Caco-2 (cell line): ENCODE results near the gene GALNT12. TPM values are rescaled to one million over a fixed set of nuclear protein-coding genes. Genes with fewer than 3 reads are reported as not detected.

Source experiments
- Bru-seq: library from RNA; stranded (reverse); fragments of 400-500 nt; gene quantifications from one replicate; lab custom pipeline; 2021; lab: Mats Ljungman, UMichigan
- BruChase-seq, 2 experiments: library from RNA; stranded (reverse); fragments of 400-500 nt; gene quantifications; one replicate each; lab custom pipeline; 2021; lab: Mats Ljungman, UMichigan
- BruUV-seq: library from RNA; stranded (reverse); fragments of 400-500 nt; replicated peaks from 2 replicates; lab custom pipeline; 2021; lab: Mats Ljungman, UMichigan
- CTCF ChIA-PET: fragments of 300-600 bp; sonication (Branson Sonifier 250); formaldehyde crosslinking; loops from one replicate; lab custom pipeline; 2022; ENCODE audit warnings: antibody characterized with exemption; lab: Charles Lee
- POLR2A ChIA-PET: fragments of 300-600 bp; sonication (Branson Sonifier 250); formaldehyde crosslinking; loops from one replicate; lab custom pipeline; 2022; ENCODE audit warnings: antibody characterized with exemption; lab: Charles Lee
- DNase-seq, 2 experiments: peaks; one replicate each; pipeline versions ENCODE4 v3.0.0 to v3.0.0-alpha.2; 2020 to 2022
- H3K27me3 ChIP-seq: replicated peaks from 2 replicates; pipeline ENCODE4 v1.6.0; 2011; ENCODE audit warnings: low read length; ENCODE audit not compliant: control insufficient read depth, insufficient read depth
- H3K36me3 ChIP-seq: 2 replicates; pipeline ENCODE4 v1.5.1; 2011; ENCODE audit warnings: low read length; ENCODE audit not compliant: control insufficient read depth, insufficient read depth
- H3K4me1 ChIP-seq: fragments of 250-450 bp; sonication (Bioruptor Pico); 2 replicates; pipeline ENCODE4 v1.5.1; 2020; ENCODE audit warnings: mild to moderate bottlenecking
- H3K4me3 ChIP-seq: 2 replicates; pipeline ENCODE4 v1.5.1; 2011; ENCODE audit warnings: low read depth, mild to moderate bottlenecking, control low read depth, low read length
- H3K9me3 ChIP-seq: fragments of 250-450 bp; sonication (Bioruptor Pico); 2 replicates; pipeline ENCODE4 v1.5.1; 2020; ENCODE audit warnings: mild to moderate bottlenecking, moderate library complexity
- H3K27ac Mint-ChIP-seq: one replicate; pipeline ENCODE4 v1.8.0; 2022; ENCODE audit warnings: mixed read lengths; ENCODE audit not compliant: unreplicated experiment
- H3K27me3 Mint-ChIP-seq: one replicate; pipeline ENCODE4 v1.8.0; 2022; ENCODE audit warnings: mixed read lengths; ENCODE audit not compliant: insufficient read depth, unreplicated experiment
- H3K36me3 Mint-ChIP-seq: one replicate; pipeline ENCODE4 v1.8.0; 2022; ENCODE audit warnings: mild to moderate bottlenecking, mixed read lengths; ENCODE audit not compliant: insufficient read depth, unreplicated experiment
- H3K4me1 Mint-ChIP-seq: one replicate; pipeline ENCODE4 v1.8.0; 2022; ENCODE audit warnings: low read depth, mixed read lengths; ENCODE audit not compliant: unreplicated experiment
- H3K4me3 Mint-ChIP-seq: one replicate; pipeline ENCODE4 v1.8.0; 2022; ENCODE audit warnings: mild to moderate bottlenecking, moderate library complexity, mixed read lengths; ENCODE audit not compliant: unreplicated experiment
- H3K9me3 Mint-ChIP-seq: one replicate; pipeline ENCODE4 v1.8.0; 2022; ENCODE audit warnings: mixed read lengths; ENCODE audit not compliant: unreplicated experiment
- CTCF ChIP-seq, 2 experiments: fragments of 200-600 bp in 1 of 2; IDR thresholded peaks; 1 replicate in 1 of 2; 2 replicates in 1 of 2; pipeline versions ENCODE4 v1.5.1 to v1.8.0; 2011 to 2022; ENCODE audit warnings: antibody characterized with exemption in 1 of 2, control low read depth in 1 of 2, inconsistent platforms in 1 of 2, low read depth in 1 of 2, low read length in 1 of 2, mild to moderate bottlenecking in 1 of 2, moderate library complexity in 1 of 2; ENCODE audit not compliant: insufficient read depth in 1 of 2, severe bottlenecking in 1 of 2, unreplicated experiment in 1 of 2
- intact Hi-C: fragments of 100-400 bp; cut with micrococcal nuclease; formaldehyde crosslinking; loops from one replicate; pipeline ENCODE4 v1.10.0; 2022; ENCODE audit not compliant: unreplicated experiment
- long read RNA-seq: library from polyadenylated mRNA; stranded (forward); transcript quantifications from one replicate; pipeline ENCODE4 v2.0.0, GENCODE V29; 2022
- total RNA-seq: library from RNA; stranded (reverse); gene quantifications from 2 replicates; pipeline ENCODE4 v1.2.3, GENCODE V29; 2022

The GALNT12 gene
- total RNA-seq (3.6 and 3.9 TPM in 2 replicates), Bru-seq, nascent RNA (percentile 42 among the genes with signal in this experiment), BruChase-seq, experiment 1, labeled RNA remaining after a 2-hour chase (percentile 40 among the genes with signal in this experiment), BruChase-seq, experiment 2, labeled RNA remaining after a 6-hour chase (percentile 38 among the genes with signal in this experiment)
- long read RNA-seq, transcript GALNT12-201 (10 exons, 2,735 nt), result major isoform, 13 of 16 reads
- long read RNA-seq, partial matches to known transcripts, result 2 of 16 reads
- long read RNA-seq, other reads (novel, unspliced or antisense), result 1 of 16 reads

- Histone ChIP-seq H3K27me3 (no peaks in the 10 kb centered on the region), H3K4me1 (peaks cover 33% of the 10 kb centered on the region), H3K36me3 (no peaks in the 10 kb centered on the region), H3K9me3 (no peaks in the 10 kb centered on the region), H3K4me3 (peak within 1 kb of the TSS; percentile 65)
- no peak for TF ChIP-seq CTCF (IDR thresholded peaks at IDR 0.05; ENCODE audit: insufficient read depth in 1 of 2, low read depth in 1 of 2, low read length in 1 of 2, severe bottlenecking in 1 of 2, unreplicated experiment in 1 of 2)
- peak in 1 of 2 experiments; percentile 59 for DNase-seq
- Mint-ChIP-seq H3K27me3 (no peaks in the 10 kb centered on the region), H3K4me1 (peaks cover 30% of the 10 kb centered on the region), H3K4me3 (peak within 1 kb of the TSS; percentile 80), H3K36me3 (no peaks in the 10 kb centered on the region), H3K27ac (no peak within 1 kb of the TSS), H3K9me3 (no peaks in the 10 kb centered on the region)
- ChIA-PET POLR2A (no interaction called here), CTCF (interaction anchor here (0.9 to 1.7 kb wide), 2 partner anchors 12 to 32 kb away, joined by 3 to 5 read pairs; no protein-coding TSS in a partner anchor)
- no TSS peak for BruUV-seq
- intact Hi-C loops, result no loop called here
Observed at GRCh38 chr9:98807070-98807813, at the start of gene GALNT12. TSS of gene GALNT12 (plus strand) at chr9:98807670. CDS start at chr9:98807699, 29 bp downstream.

- no peaks in the 10 kb centered on the region for H3K36me3 Mint-ChIP-seq
- no peak overlapping the region for H3K27ac Mint-ChIP-seq
- Histone ChIP-seq H3K4me1 (no peaks in the 10 kb centered on the region), H3K9me3 (no peaks in the 10 kb centered on the region), H3K27me3 (no peaks in the 10 kb centered on the region), H3K4me3 (no peak overlapping the region), H3K36me3 (no peaks in the 10 kb centered on the region)
- no peaks in the 10 kb centered on the region for H3K27me3 Mint-ChIP-seq
- POLR2A ChIA-PET, result no interaction called here
- no peaks in the 10 kb centered on the region for H3K4me1 Mint-ChIP-seq
- BruUV-seq, result no TSS peak
- no peak for DNase-seq
- TF ChIP-seq CTCF (IDR thresholded peaks at IDR 0.05; ENCODE audit: insufficient read depth in 1 of 2, low read depth in 1 of 2, low read length in 1 of 2, severe bottlenecking in 1 of 2, unreplicated experiment in 1 of 2), result no peak
- CTCF ChIA-PET, result no interaction called here
- intact Hi-C loops, result no loop called here
- H3K9me3 Mint-ChIP-seq, result peaks cover 19% of the 10 kb centered on the region
- H3K4me3 Mint-ChIP-seq, result no peak overlapping the region
Observed at GRCh38 chr9:98760231-98760630, 47.2 kb upstream of the GALNT12 start.

GRCh38 chr9:98763986-98764745 lies 43.3 kb upstream of the GALNT12 start:
- no peaks in the 10 kb centered on the region for H3K27me3 ChIP-seq
- ChIA-PET POLR2A (no interaction called here), CTCF (no interaction called here)
- no peak for DNase-seq
- intact Hi-C loops, result no loop called here
- no peaks in the 10 kb centered on the region for H3K27me3 Mint-ChIP-seq
- H3K4me1 Mint-ChIP-seq, result no peaks in the 10 kb centered on the region
- TF ChIP-seq CTCF (IDR thresholded peaks at IDR 0.05; ENCODE audit: insufficient read depth in 1 of 2, low read depth in 1 of 2, low read length in 1 of 2, severe bottlenecking in 1 of 2, unreplicated experiment in 1 of 2), result no peak
- no peak overlapping the region for H3K4me3 ChIP-seq
- no peaks in the 10 kb centered on the region for H3K4me1 ChIP-seq
- H3K4me3 Mint-ChIP-seq, result no peak overlapping the region
- no peaks in the 10 kb centered on the region for H3K36me3 Mint-ChIP-seq
- H3K9me3 ChIP-seq, result no peaks in the 10 kb centered on the region
- BruUV-seq, result no TSS peak
- H3K36me3 ChIP-seq, result no peaks in the 10 kb centered on the region
- H3K27ac Mint-ChIP-seq, result no peak overlapping the region
- H3K9me3 Mint-ChIP-seq, result peaks cover 5% of the 10 kb centered on the region
